Measurements from ENCODE around the gene MPP2.

DNA sequence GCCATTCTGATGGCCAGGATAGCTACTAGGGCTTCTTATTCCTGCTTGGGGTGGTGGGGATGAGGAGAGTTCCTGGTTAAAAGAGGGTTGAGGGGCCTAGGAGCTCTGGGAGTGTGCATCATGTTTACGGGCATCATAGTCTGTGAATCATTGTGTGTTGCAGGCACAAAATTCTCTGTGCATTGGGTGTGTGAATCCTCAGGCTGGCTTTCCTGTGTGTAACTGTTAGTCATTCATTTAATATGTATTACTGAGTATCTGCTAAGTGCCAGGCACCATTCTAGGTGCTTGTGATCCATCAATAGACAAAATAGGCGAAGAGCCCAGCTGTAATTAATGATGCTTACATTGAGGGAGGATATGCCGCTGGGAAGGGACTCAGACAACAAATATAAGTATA lies 29.1 kb upstream of the MPP2 start:
- TF ChIP-seq ZNF140 (tag by site-specific recombination; IDR thresholded peaks at IDR 0.05) = no peak
- no peak for TF ChIP-seq ZNF302 (tag by site-specific recombination; IDR thresholded peaks at IDR 0.05; ENCODE audit: low read depth)
- no peak for TF ChIP-seq ZBTB8A (tag by site-specific recombination; IDR thresholded peaks at IDR 0.05)
